AG04450 (cell line): Measurements from ENCODE around the gene PHOX2A. TPM values are rescaled to one million over a fixed set of nuclear protein-coding genes. Genes with fewer than 3 reads are reported as not detected.

Experiments
- CTCF ChIA-PET: fragments of 300-600, 350-600 bp; formaldehyde crosslinking; extraction: SDS; loops from one replicate; lab custom pipeline; 2022; ENCODE audit warnings: antibody characterized with exemption, inconsistent platforms; lab: Charles Lee
- POLR2A ChIA-PET: fragments of 350-600 bp; formaldehyde crosslinking; extraction: SDS; loops from one replicate; lab custom pipeline; 2021; ENCODE audit warnings: antibody characterized with exemption, inconsistent platforms; lab: Yijun Ruan, JAX
- DNase-seq: peaks from one replicate; pipeline ENCODE4 v3.0.0-alpha.2; 2011; ENCODE audit warnings: low read depth, low spot score
- H3K27ac ChIP-seq: one replicate; pipeline ENCODE4 v1.5.1; 2012; ENCODE audit warnings: low read depth, low read length, control low read depth
- H3K27me3 ChIP-seq: one replicate; pipeline ENCODE4 v1.6.0; 2012; ENCODE audit warnings: low read length; ENCODE audit not compliant: control insufficient read depth, insufficient read depth
- H3K4me3 ChIP-seq: 2 replicates; pipeline ENCODE4 v1.5.1; 2011; ENCODE audit warnings: mild to moderate bottlenecking, low read depth, low read length, control low read depth
- H3K9me3 ChIP-seq: 2 replicates; pipeline ENCODE4 v1.5.1; 2012; ENCODE audit warnings: low read length; ENCODE audit not compliant: control insufficient read depth, insufficient read depth
- polyA plus RNA-seq: library from polyadenylated mRNA; depleted of rRNA; stranded (reverse); fragments of >200 nt; gene quantifications from 2 replicates; pipeline ENCODE4 v1.2.3, GENCODE V29; 2011; rRNA removed
- TF ChIP-seq, protein P1 (sequence below): IDR thresholded peaks from 2 replicates; pipeline ENCODE4 v1.5.1; 2011; ENCODE audit warnings: low read depth, low read length, control low read depth, inconsistent platforms

PHOX2A gene
- polyA plus RNA-seq, 1 experiment = not detected

DNA sequence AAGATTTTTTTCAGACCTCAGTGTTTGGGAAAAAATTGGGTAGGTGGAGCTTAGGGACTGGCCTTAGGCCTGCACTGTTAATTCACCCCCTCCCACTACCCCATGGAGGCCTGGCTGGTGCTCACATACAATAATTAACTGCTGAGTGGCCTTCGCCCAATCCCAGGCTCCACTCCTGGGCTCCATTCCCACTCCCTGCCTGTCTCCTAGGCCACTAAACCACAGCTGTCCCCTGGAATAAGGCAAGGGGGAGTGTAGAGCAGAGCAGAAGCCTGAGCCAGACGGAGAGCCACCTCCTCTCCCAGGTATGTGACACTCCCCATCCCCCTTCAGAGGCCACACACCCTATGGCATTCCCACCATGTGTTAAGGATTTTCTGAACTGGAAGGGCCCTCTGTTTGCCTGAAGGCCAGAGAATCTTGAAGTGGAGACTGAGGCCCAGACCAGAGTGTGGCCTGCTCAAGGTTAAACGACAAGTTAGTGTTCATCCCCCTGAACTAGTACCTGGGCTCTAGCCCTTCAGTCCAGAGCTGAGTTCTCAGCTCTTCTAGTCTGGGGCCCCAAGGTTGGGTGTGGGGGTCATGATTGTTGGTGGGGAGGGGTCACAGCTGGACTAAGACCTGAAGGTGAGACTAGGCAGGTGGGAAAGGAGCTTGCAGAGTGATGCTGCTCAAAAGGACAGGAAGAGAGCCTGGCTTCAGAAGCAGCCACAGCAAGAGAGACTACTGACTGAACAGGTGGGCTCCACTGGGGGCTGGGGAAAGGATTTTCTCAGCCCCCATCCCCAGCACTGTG is 54.3 kb downstream of the PHOX2A start:
- no peak overlapping the region for H3K4me3 ChIP-seq
- DNase-seq = no peak
- H3K27ac ChIP-seq = no peak overlapping the region
- POLR2A ChIA-PET = no interaction called here
- TF ChIP-seq, protein P1, sequence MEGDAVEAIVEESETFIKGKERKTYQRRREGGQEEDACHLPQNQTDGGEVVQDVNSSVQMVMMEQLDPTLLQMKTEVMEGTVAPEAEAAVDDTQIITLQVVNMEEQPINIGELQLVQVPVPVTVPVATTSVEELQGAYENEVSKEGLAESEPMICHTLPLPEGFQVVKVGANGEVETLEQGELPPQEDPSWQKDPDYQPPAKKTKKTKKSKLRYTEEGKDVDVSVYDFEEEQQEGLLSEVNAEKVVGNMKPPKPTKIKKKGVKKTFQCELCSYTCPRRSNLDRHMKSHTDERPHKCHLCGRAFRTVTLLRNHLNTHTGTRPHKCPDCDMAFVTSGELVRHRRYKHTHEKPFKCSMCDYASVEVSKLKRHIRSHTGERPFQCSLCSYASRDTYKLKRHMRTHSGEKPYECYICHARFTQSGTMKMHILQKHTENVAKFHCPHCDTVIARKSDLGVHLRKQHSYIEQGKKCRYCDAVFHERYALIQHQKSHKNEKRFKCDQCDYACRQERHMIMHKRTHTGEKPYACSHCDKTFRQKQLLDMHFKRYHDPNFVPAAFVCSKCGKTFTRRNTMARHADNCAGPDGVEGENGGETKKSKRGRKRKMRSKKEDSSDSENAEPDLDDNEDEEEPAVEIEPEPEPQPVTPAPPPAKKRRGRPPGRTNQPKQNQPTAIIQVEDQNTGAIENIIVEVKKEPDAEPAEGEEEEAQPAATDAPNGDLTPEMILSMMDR = no peak
- H3K9me3 ChIP-seq = no peaks in the 10 kb centered on the region
- CTCF ChIA-PET = interaction anchor here (1.3 to 1.8 kb wide), 2 partner anchors 164 to 241 kb away, joined by 6 to 8 read pairs; no protein-coding TSS in a partner anchor
- H3K27me3 ChIP-seq = no peaks in the 10 kb centered on the region

Other genes with a start within 250 kb of the PHOX2A start
- gene IL18BP, start 245.3 kb downstream of the PHOX2A start, polyA plus RNA-seq = 2.2 and 2.5 TPM in 2 replicates
- 79.5 and 90.7 TPM in 2 replicates for gene NUMA1, start 163.6 kb downstream of the PHOX2A start, polyA plus RNA-seq
- gene LRRC51, start 163.3 kb downstream of the PHOX2A start, polyA plus RNA-seq = 7.8 and 8.6 TPM in 2 replicates
- gene LAMTOR1, start 140.9 kb downstream of the PHOX2A start, polyA plus RNA-seq = 89.1 and 120 TPM in 2 replicates
- gene TOMT, start 138.3 kb downstream of the PHOX2A start, polyA plus RNA-seq = not detected in 2 replicates
- 45.7 and 54.5 TPM in 2 replicates for gene ANAPC15, start 131.5 kb downstream of the PHOX2A start, polyA plus RNA-seq
- 0.24 and 0.25 TPM in 2 replicates for gene FOLR3, start 108.5 kb downstream of the PHOX2A start, polyA plus RNA-seq
- gene FOLR1, start 52.0 kb downstream of the PHOX2A start, polyA plus RNA-seq = 0.19 and 0.21 TPM in 2 replicates
- not detected in 2 replicates for gene FOLR2, start 27.4 kb downstream of the PHOX2A start, polyA plus RNA-seq
- 79.8 and 85.3 TPM in 2 replicates for gene INPPL1, start 19.4 kb downstream of the PHOX2A start, polyA plus RNA-seq
- 18.9 and 19.2 TPM in 2 replicates for gene CLPB, start 190.4 kb upstream of the PHOX2A start, polyA plus RNA-seq